Heart left ventricle (tissue), 16 donors: ENCODE measurements around the gene YES1. TPM values are rescaled to one million over a fixed set of nuclear protein-coding genes. Genes with fewer than 3 reads are reported as not detected.
A peak's percentile ranks its signal among the peaks of the same experiment; 100 is the strongest.
"Not testable (repeated sequence)": the region's sequence is repeated elsewhere in the genome, so short reads cannot be mapped to it uniquely, and the experiment has no call there.

Experiments
- ATAC-seq, 4 donors: fragments of 200-7000 bp; cut with Tn5 transposase; one replicate each; pipeline ENCODE4 v1.9.1; 2020 to 2022; ENCODE audit warnings: moderate library complexity in 4 of 4, mild to moderate bottlenecking in 3 of 4, moderate number of reproducible peaks in 1 of 4
- DNase-seq, 5 donors: peaks; one replicate each; pipeline ENCODE4 v3.0.0-alpha.2; 2020
- H3K27ac ChIP-seq, 12 donors: fragments of 200-600 bp; sonication (generic) in 4 of 12; one replicate each; pipeline versions ENCODE4 v1.5.0 to v1.8.0; 2016 to 2022; ENCODE audit warnings: mild to moderate bottlenecking in 2 of 12
- H3K27me3 ChIP-seq, 9 donors: fragments of 200-600 bp; sonication (generic) in 2 of 9; one replicate each; pipeline versions ENCODE4 v1.5.1 to v1.8.0; 2016 to 2022; ENCODE audit warnings: mild to moderate bottlenecking in 3 of 9
- H3K36me3 ChIP-seq, 9 donors: fragments of 200-600 bp; sonication (generic) in 2 of 9; one replicate each; pipeline versions ENCODE4 v1.5.0 to v1.8.0; 2018 to 2022; ENCODE audit warnings: mild to moderate bottlenecking in 2 of 9
- H3K4me1 ChIP-seq, 12 donors: fragments of 200-600 bp; sonication (generic) in 4 of 12; one replicate each; pipeline versions ENCODE4 v1.5.0 to v1.8.0; 2016 to 2022; ENCODE audit warnings: mild to moderate bottlenecking in 3 of 12
- H3K4me3 ChIP-seq, 12 donors: fragments of 200-600 bp; sonication (generic) in 4 of 12; one replicate each; pipeline versions ENCODE4 v1.5.0 to v1.8.0; 2017 to 2022; ENCODE audit warnings: mild to moderate bottlenecking in 9 of 12, moderate library complexity in 4 of 12
- H3K9me3 ChIP-seq, 12 donors: fragments of 200-600 bp; sonication (generic) in 4 of 12; one replicate each; pipeline versions ENCODE4 v1.5.0 to v1.8.0; 2016 to 2022; ENCODE audit warnings: mild to moderate bottlenecking in 1 of 12
- POLR2A ChIP-seq, 2 donors: fragments of 450-650 bp; IDR thresholded peaks; one replicate each; pipeline ENCODE4 v1.6.1; 2017; ENCODE audit warnings: antibody characterized with exemption in 2 of 2, mild to moderate bottlenecking in 2 of 2, moderate library complexity in 2 of 2
- WGBS, 4 donors: extraction: QIAGEN DNeasy Blood & Tissue Kit in 2 of 4; methylation state at CpG; one replicate each; pipeline versions ENCODE4 v1.1.5 to v1.1.7; 2013 to 2018; 5-methylcytosine and 5-hydroxymethylcytosine counted together
- intact Hi-C, 10 donors: fragments of 100-400 bp; cut with DNase I; formaldehyde crosslinking; loops; one replicate each; pipeline versions ENCODE4 v1.11.1 to v1.14.2; 2022
- polyA plus RNA-seq, 2 donors: library from polyadenylated mRNA; stranded (reverse); fragments of 200-250 nt; gene quantifications; one replicate each; pipeline ENCODE4 v1.2.3, GENCODE V29; 2013
- total RNA-seq, 9 donors: library from RNA; depleted of rRNA in 2 of 9; stranded (reverse); fragments of >200 nt in 2 of 9; fragmentation: NEBNext Ultra II Directional in 3 of 9; extraction: Animal tissue kit (Norgen Biotek cat#: 25700) in 3 of 9; gene quantifications; one replicate each; pipeline versions ENCODE4 v1.1.0 to v1.2.4, GENCODE V29; 2016 to 2023
- TF ChIP-seq, protein P1 (sequence below), 12 donors: fragments of 200-600 bp; sonication (generic) in 4 of 12; IDR thresholded peaks; one replicate each; pipeline versions ENCODE4 v1.5.0 to v1.8.0; 2018 to 2022; ENCODE audit warnings: antibody characterized with exemption in 12 of 12, mild to moderate bottlenecking in 5 of 12
- donor health status: ischemic (EF 13 %, LVEDD 7.1; RV severe dilation, severe dysfunction).
- donor health status: healthy with polysubstance abuse.
- donor health status: DM: no; HTN: yes; CAD: no.
- donor health status: DM: no; HTN: no; CAD: no.
- donor health status: ischemic (EF 25% LVEDD 6.9; RV normal size, moderate dysfunction).
- donor health status: ischemic (EF 25% LVEDD 5.7; RV mildly dilated, moderate dysfunction).
- donor health status: healthy.
- donor health status: DM: yes; HTN: yes; CAD: no.
- donor health status: ischemic (EF 35%, LVEDD 5.7; RV mildly dilated, moderate dysfunction).
- donor health status: nonischemic (EF 11% LVEDD 7.7; RV severe dilation, severe dysfunction).
- donor health status: DM: yes; HTN: yes; CAD: no.
- donor health status: PGD.
- donor health status: ischemic (EF 29% LVEDD 5.4; RV normal size, mild dysfunction).
- donor health status: nonischemic (EF 23%, LVEDD 6.1; RV moderate dilation, normal function).

The YES1 gene
- total and polyA plus RNA-seq, 11 donors: 7.1 to 50.2 (median 23.5) TPM

DNA sequence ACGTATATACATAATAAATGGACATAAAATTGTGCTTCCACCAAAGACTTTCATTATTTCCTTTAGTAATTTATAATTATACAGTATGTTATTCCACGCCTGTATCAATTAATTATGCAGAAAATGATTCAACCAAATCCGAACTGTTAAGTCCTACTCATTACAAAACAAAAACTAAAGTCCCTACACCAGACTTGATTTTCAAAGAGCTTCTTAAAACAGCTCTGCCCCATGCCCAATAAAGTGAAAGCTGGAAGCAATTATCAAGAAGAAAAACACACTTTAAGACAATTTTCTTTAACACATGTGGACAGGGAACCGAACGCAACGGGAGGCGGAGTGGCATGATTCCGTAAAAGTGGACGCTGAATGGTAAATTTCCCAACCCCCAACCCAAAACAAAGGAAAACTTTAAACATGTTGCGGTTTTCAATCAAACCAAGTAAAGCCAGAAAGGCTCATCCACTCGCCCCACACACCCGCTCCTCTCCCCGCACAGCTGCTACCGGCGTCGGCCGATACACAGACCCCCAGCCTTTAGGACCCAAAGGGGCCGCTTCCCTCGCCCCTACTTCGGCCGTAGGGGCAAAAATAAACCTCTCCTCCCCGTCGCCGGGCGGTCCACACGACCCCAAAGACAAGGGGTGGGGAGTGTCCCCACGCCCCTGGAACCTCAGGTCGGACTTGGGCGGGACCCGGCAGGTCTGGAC lies 705 bp downstream of the YES1 start:
- ATAC-seq: peak in 1 of 4 donors; percentile 1
- peak in 1 of 5 donors; percentile 20 for DNase-seq
- Histone ChIP-seq H3K36me3 (no peaks in the 10 kb centered on the region), H3K4me1 (peaks cover 0 to 52% (median 27%) of the 10 kb centered on the region in 12 donors), H3K9me3 (no peaks in the 10 kb centered on the region), H3K27ac (peak overlapping the region; percentile 89 to 98 (median 96)), H3K4me3 (peak overlapping the region; percentile 70 to 98 (median 91)), H3K27me3 (peaks cover 0 to 50% (median 0%) of the 10 kb centered on the region in 9 donors)
- WGBS, 4 donors: 1% methylated on average over 18 to 30 of the region's 30 CpGs
- intact Hi-C loops: no loop called here
- TF ChIP-seq, protein P1, sequence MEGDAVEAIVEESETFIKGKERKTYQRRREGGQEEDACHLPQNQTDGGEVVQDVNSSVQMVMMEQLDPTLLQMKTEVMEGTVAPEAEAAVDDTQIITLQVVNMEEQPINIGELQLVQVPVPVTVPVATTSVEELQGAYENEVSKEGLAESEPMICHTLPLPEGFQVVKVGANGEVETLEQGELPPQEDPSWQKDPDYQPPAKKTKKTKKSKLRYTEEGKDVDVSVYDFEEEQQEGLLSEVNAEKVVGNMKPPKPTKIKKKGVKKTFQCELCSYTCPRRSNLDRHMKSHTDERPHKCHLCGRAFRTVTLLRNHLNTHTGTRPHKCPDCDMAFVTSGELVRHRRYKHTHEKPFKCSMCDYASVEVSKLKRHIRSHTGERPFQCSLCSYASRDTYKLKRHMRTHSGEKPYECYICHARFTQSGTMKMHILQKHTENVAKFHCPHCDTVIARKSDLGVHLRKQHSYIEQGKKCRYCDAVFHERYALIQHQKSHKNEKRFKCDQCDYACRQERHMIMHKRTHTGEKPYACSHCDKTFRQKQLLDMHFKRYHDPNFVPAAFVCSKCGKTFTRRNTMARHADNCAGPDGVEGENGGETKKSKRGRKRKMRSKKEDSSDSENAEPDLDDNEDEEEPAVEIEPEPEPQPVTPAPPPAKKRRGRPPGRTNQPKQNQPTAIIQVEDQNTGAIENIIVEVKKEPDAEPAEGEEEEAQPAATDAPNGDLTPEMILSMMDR (IDR thresholded peaks at IDR 0.05): no peak
- TF ChIP-seq POLR2A (IDR thresholded peaks at IDR 0.05): no peak

DNA sequence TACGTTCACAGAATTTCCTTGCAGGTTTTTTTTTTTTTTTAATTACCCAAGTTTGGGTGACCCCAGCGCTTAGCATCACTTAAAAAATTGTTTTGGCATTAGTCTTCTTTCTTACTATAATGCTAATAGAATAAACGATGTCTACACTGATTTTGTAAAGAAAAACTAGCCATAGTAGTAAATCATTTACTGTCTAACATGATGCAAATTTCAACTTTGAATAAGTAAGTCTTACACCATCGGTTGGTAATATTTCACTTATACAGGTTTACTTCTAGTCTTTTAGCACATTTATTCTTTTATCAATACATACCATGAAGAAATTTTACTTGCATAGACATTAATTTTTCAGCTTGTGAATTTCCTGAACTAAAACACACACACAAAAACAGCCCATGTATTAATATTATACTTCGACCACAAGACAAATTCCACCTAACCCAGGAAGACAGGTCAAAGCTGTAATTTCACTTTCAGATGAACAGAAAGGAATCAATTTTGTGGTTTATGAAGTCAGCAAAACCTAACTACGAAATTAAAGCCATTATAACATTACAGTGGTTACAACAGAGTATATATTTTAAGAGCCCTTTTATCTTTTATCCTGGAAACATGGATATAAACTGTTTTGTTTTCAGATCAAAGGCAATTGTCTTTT lies 1.9 kb downstream of the YES1 start:
- Histone ChIP-seq H3K27me3 (peaks cover 0 to 38% (median 0%) of the 10 kb centered on the region in 9 donors), H3K27ac (peak overlapping the region in 4 of 12 donors; percentile 90 to 97 (median 96)), H3K4me3 (peak overlapping the region in 10 of 12 donors; percentile 70 to 98 (median 91)), H3K4me1 (peaks cover 0 to 64% (median 34%) of the 10 kb centered on the region in 12 donors), H3K36me3 (no peaks in the 10 kb centered on the region), H3K9me3 (no peaks in the 10 kb centered on the region)
- 51 to 57% (median 57%) methylated on average over 6 of the region's 6 CpGs for WGBS, 4 donors
- intact Hi-C loops: loop anchor here in 2 of 10 donors (5.0 kb wide), 2 partner anchors 48 to 58 kb away; no protein-coding TSS in a partner anchor
- TF ChIP-seq, protein P1 (IDR thresholded peaks at IDR 0.05): no peak
- TF ChIP-seq POLR2A (IDR thresholded peaks at IDR 0.05): no peak
- DNase-seq (no peak), ATAC-seq (no peak)

DNA sequence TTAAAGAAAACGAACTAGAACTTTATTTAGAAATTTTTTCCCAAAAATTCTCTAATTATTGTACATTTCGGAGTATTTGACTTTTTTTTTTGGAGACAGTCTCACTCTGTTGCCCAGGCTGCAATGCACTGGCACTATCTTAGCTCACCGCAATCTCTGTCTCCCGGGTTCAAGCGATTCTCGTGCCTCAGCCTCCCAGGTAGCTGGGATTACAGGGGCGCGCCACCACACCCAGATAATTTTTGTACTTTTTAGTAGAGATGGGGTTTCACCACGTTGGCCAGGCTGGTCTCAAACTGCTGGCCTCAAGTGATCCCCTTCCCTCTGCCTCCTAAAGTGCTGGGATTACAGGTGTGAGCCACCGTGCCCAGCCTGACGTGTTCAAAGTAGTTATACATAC lies 2.8 kb downstream of the YES1 start:
- not testable (repeated sequence) for H3K4me3 ChIP-seq, DNase-seq, H3K9me3 ChIP-seq, H3K36me3 ChIP-seq, ATAC-seq
- Histone ChIP-seq H3K27ac (peak overlapping the region in 2 of 12 donors; percentile 67 to 97), H3K27me3 (peaks cover 0 to 32% (median 0%) of the 10 kb centered on the region in 9 donors), H3K4me1 (peaks cover 0 to 65% (median 37%) of the 10 kb centered on the region in 12 donors)
- intact Hi-C loops: loop anchor here in 2 of 10 donors (5.0 kb wide), 2 partner anchors 47 to 57 kb away; no protein-coding TSS in a partner anchor
- WGBS, 4 donors: 91 to 96% (median 95%) methylated on average over 11 of the region's 11 CpGs

DNA sequence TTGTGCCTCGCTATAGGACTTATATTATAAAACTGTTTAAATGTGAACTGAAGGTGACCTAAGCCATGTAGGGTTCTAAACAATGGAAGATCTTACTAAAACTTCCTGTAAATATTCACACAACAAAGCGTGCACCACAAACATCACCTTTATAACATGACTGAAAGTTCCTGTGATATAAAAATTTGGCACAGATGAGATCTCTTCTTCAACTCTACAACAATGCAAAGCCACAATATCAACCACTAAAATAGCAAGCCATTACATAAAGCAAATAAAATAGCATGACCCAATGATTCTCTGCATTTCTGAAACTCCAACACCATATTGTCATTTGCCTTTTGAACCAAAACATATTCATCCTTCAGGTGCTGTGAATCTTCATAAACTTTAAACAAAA lies 3.5 kb downstream of the YES1 start:
- no peak for ATAC-seq
- Histone ChIP-seq H3K4me1 (peaks cover 0 to 62% (median 37%) of the 10 kb centered on the region in 12 donors), H3K9me3 (no peaks in the 10 kb centered on the region)

More for the DNA sequence above, 3.5 kb downstream of the YES1 start:
- no peak for DNase-seq
- Histone ChIP-seq H3K36me3 (no peaks in the 10 kb centered on the region), H3K27me3 (peaks cover 0 to 39% (median 0%) of the 10 kb centered on the region in 9 donors), H3K4me3 (peak overlapping the region in 4 of 12 donors; percentile 6 to 34 (median 16)), H3K27ac (peak overlapping the region in 11 of 12 donors; percentile 3 to 67 (median 45))
- intact Hi-C loops: loop anchor here in 2 of 10 donors (5.0 kb wide), 2 partner anchors 46 to 56 kb away; no protein-coding TSS in a partner anchor
- TF ChIP-seq, protein P1 (IDR thresholded peaks at IDR 0.05): no peak
- TF ChIP-seq POLR2A (IDR thresholded peaks at IDR 0.05): no peak
- 45 to 58% (median 53%) methylated on average over 2 of the region's 2 CpGs for WGBS, 4 donors
